Panc1 (cell line): ENCODE data around the gene CHSY3. TPM values are rescaled to one million over a fixed set of nuclear protein-coding genes. Genes with fewer than 3 reads are reported as not detected.

Source experiments
- ATAC-seq: fragments of 200-7000 bp; cut with Tn5 transposase; 2 replicates; pipeline ENCODE4 v1.9.1; 2020; ENCODE audit warnings: mild to moderate bottlenecking, moderate library complexity
- BruUV-seq: library from RNA; stranded (reverse); fragments of 400-500 nt; replicated peaks from 2 replicates; lab custom pipeline; 2021; lab: Mats Ljungman, UMichigan
- CTCF ChIA-PET: fragments of 300-600 bp; sonication (Branson Sonifier 250); formaldehyde crosslinking; loops from one replicate; lab custom pipeline; 2022; ENCODE audit warnings: antibody characterized with exemption; lab: Charles Lee
- POLR2A ChIA-PET: fragments of 300-600 bp; sonication (Branson Sonifier 250); formaldehyde crosslinking; loops from one replicate; lab custom pipeline; 2022; ENCODE audit warnings: antibody characterized with exemption; lab: Charles Lee
- DNase-seq: peaks from one replicate; pipeline ENCODE4 v3.0.0-alpha.2; 2010; ENCODE audit warnings: low read depth, low spot score
- H3K27ac ChIP-seq: 2 replicates; pipeline ENCODE4 v1.5.1; 2011; ENCODE audit warnings: mild to moderate bottlenecking, low read length, inconsistent platforms
- H3K27me3 ChIP-seq: fragments of 200-500 bp; sonication (Bioruptor generic); 2 replicates; pipeline ENCODE4 v1.6.0; 2014; ENCODE audit warnings: low read length, inconsistent platforms; ENCODE audit not compliant: control insufficient read depth, insufficient read depth
- H3K36me3 ChIP-seq: fragments of 200-500 bp; sonication (Bioruptor generic); 2 replicates; pipeline ENCODE4 v1.5.1; 2014; ENCODE audit warnings: inconsistent platforms, mild to moderate bottlenecking, low read length, moderate library complexity; ENCODE audit not compliant: control insufficient read depth, insufficient read depth
- H3K4me1 ChIP-seq: 2 replicates; pipeline ENCODE4 v1.5.1; 2011; ENCODE audit warnings: inconsistent platforms, mild to moderate bottlenecking, low read length, moderate library complexity; ENCODE audit not compliant: control insufficient read depth, insufficient read depth
- H3K4me3 ChIP-seq, 2 experiments: 2 replicates each; pipeline ENCODE4 v1.5.1; 2011 to 2012; ENCODE audit warnings: low read depth in 2 of 2, low read length in 2 of 2, mild to moderate bottlenecking in 2 of 2, inconsistent platforms in 1 of 2, moderate library complexity in 1 of 2
- H3K9me3 ChIP-seq: fragments of 200-500 bp; sonication (Bioruptor generic); 2 replicates; pipeline ENCODE4 v1.5.1; 2014; ENCODE audit warnings: low read depth, mild to moderate bottlenecking, inconsistent platforms, low read length, moderate library complexity; ENCODE audit not compliant: control insufficient read depth, insufficient read depth
- POLR2AphosphoS5 ChIP-seq: IDR thresholded peaks from 2 replicates; pipeline ENCODE4 v1.6.1; 2012; ENCODE audit warnings: mild to moderate bottlenecking, low read depth, low read length, moderate library complexity
- SIN3A ChIP-seq: IDR thresholded peaks from 2 replicates; pipeline ENCODE4 v1.6.1; 2012; ENCODE audit warnings: low read depth, mild to moderate bottlenecking, low read length, moderate library complexity, borderline replicate concordance; ENCODE audit not compliant: insufficient read depth
- TCF7L2 ChIP-seq: IDR thresholded peaks from 2 replicates; pipeline ENCODE4 v1.6.1; 2011; ENCODE audit warnings: mild to moderate bottlenecking, low read depth, low read length, inconsistent platforms
- in situ Hi-C: cut with HindIII; loops from 2 replicates; pipeline ENCODE4 v1.10.0; 2016; ENCODE audit warnings: low sequenced_read_pairs, low pct_unique_long_range_greater_than_20kb
- intact Hi-C: fragments of 100-400 bp; cut with micrococcal nuclease; formaldehyde crosslinking; loops from one replicate; pipeline ENCODE4 v1.10.0; 2022; ENCODE audit not compliant: unreplicated experiment
- total RNA-seq: library from RNA; stranded (reverse); gene quantifications from one replicate; pipeline ENCODE4 v1.2.1, GENCODE V29; 2021; ENCODE audit not compliant: unreplicated experiment
- TF ChIP-seq, protein P1 (sequence below), 2 experiments: IDR thresholded peaks; 2 replicates each; pipeline ENCODE4 v1.6.1; 2011 to 2012; ENCODE audit warnings: low read depth in 2 of 2, control low read depth in 1 of 2, low read length in 1 of 2, mild to moderate bottlenecking in 1 of 2, moderate library complexity in 1 of 2; ENCODE audit not compliant: insufficient read depth in 1 of 2
- TF ChIP-seq, protein P2 (sequence below): fragments of 450-650 bp; IDR thresholded peaks from 2 replicates; pipeline ENCODE4 v1.5.1; 2017; ENCODE audit warnings: mild to moderate bottlenecking

CHSY3 gene
- total RNA-seq, 1 experiment from 2014 or later, result not detected

DNA sequence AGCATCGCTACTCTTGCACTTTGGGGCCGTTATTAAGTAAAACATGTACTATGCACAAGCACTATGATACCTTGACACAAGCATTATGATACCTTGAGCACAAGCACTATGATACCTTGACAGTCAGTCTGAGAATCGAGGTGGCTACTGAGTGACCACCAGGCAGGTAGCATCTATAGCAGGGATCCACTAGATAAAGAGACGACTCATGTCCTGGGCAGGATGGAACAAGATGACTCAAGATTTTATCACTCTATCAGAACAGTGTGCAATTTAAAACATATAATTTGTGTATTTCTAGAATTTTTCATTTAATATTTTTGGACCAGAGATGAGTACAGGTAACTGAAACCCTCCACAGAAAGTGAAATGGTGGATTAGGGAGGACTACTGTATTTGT, 16.9 kb downstream of the CHSY3 start:
- Histone ChIP-seq H3K27me3 (no peaks in the 10 kb centered on the region), H3K27ac (no peak overlapping the region), H3K4me3 (no peak overlapping the region), H3K36me3 (no peaks in the 10 kb centered on the region), H3K9me3 (no peaks in the 10 kb centered on the region), H3K4me1 (no peaks in the 10 kb centered on the region)
- CTCF ChIA-PET, result no interaction called here
- POLR2A ChIA-PET, result no interaction called here
- ATAC-seq (no peak), DNase-seq (no peak)
- no TSS peak for BruUV-seq
- intact Hi-C loops, result no loop called here
- in situ Hi-C loops, result no loop called here
- no peak for TF ChIP-seq TCF7L2
- TF ChIP-seq SIN3A, result no peak
- TF ChIP-seq, protein P1, sequence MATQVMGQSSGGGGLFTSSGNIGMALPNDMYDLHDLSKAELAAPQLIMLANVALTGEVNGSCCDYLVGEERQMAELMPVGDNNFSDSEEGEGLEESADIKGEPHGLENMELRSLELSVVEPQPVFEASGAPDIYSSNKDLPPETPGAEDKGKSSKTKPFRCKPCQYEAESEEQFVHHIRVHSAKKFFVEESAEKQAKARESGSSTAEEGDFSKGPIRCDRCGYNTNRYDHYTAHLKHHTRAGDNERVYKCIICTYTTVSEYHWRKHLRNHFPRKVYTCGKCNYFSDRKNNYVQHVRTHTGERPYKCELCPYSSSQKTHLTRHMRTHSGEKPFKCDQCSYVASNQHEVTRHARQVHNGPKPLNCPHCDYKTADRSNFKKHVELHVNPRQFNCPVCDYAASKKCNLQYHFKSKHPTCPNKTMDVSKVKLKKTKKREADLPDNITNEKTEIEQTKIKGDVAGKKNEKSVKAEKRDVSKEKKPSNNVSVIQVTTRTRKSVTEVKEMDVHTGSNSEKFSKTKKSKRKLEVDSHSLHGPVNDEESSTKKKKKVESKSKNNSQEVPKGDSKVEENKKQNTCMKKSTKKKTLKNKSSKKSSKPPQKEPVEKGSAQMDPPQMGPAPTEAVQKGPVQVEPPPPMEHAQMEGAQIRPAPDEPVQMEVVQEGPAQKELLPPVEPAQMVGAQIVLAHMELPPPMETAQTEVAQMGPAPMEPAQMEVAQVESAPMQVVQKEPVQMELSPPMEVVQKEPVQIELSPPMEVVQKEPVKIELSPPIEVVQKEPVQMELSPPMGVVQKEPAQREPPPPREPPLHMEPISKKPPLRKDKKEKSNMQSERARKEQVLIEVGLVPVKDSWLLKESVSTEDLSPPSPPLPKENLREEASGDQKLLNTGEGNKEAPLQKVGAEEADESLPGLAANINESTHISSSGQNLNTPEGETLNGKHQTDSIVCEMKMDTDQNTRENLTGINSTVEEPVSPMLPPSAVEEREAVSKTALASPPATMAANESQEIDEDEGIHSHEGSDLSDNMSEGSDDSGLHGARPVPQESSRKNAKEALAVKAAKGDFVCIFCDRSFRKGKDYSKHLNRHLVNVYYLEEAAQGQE (IDR thresholded peaks at IDR 0.05; ENCODE audit: insufficient read depth in 1 of 2, low read depth in 2 of 2, low read length in 1 of 2), result no peak
- TF ChIP-seq, protein P2, sequence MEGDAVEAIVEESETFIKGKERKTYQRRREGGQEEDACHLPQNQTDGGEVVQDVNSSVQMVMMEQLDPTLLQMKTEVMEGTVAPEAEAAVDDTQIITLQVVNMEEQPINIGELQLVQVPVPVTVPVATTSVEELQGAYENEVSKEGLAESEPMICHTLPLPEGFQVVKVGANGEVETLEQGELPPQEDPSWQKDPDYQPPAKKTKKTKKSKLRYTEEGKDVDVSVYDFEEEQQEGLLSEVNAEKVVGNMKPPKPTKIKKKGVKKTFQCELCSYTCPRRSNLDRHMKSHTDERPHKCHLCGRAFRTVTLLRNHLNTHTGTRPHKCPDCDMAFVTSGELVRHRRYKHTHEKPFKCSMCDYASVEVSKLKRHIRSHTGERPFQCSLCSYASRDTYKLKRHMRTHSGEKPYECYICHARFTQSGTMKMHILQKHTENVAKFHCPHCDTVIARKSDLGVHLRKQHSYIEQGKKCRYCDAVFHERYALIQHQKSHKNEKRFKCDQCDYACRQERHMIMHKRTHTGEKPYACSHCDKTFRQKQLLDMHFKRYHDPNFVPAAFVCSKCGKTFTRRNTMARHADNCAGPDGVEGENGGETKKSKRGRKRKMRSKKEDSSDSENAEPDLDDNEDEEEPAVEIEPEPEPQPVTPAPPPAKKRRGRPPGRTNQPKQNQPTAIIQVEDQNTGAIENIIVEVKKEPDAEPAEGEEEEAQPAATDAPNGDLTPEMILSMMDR, result no peak
- TF ChIP-seq POLR2AphosphoS5, result no peak

DNA sequence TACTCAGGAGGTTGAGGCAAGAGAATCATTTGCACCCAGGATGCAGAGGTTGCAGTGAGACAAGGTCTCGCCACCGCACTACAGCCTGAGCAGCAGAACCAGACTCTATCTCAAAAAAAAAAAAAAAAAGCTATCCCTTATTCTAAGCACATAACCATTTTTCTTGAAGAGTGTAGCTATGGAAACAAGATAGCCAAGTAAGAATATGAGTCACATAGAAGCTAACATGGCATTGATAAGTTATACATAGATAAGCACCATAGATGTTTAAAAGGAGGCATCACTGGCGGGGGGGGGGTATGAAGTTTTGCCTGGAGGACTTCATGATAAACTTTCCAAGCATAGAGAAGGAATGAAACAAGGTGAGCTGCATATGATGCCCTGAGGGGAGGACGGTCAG, 26.0 kb downstream of the CHSY3 start:
- no peaks in the 10 kb centered on the region for H3K4me1 ChIP-seq
- no TSS peak for BruUV-seq
- DNase-seq, result no peak
- H3K36me3 ChIP-seq, result no peaks in the 10 kb centered on the region
- ChIA-PET POLR2A (no interaction called here), CTCF (no interaction called here)
- TF ChIP-seq POLR2AphosphoS5, result no peak
- no peak for TF ChIP-seq TCF7L2
- TF ChIP-seq, protein P1 (IDR thresholded peaks at IDR 0.05; ENCODE audit: insufficient read depth in 1 of 2, low read depth in 2 of 2, low read length in 1 of 2), result no peak
- TF ChIP-seq SIN3A, result no peak
- TF ChIP-seq, protein P2, result no peak
- intact Hi-C loops, result no loop called here
- H3K27me3 ChIP-seq, result no peaks in the 10 kb centered on the region
- H3K4me3 ChIP-seq, result no peak overlapping the region
- no peak overlapping the region for H3K27ac ChIP-seq
- in situ Hi-C loops, result no loop called here
- H3K9me3 ChIP-seq, result no peaks in the 10 kb centered on the region
- ATAC-seq, result no peak
